Muscle layer of colon (tissue), 2 donors: ENCODE measurements around the gene TAF4.
A peak's percentile ranks its signal among the peaks of the same experiment; 100 is the strongest.
"Not testable (repeated sequence)": the region's sequence is repeated elsewhere in the genome, so short reads cannot be mapped to it uniquely, and the experiment has no call there.

ENCODE experiments used
- H3K27ac ChIP-seq: one replicate; pipeline ENCODE4 v1.7.0; 2013; ENCODE audit warnings: low read depth, mild to moderate bottlenecking, low read length, moderate library complexity
- H3K27me3 ChIP-seq, 2 donors: one replicate each; pipeline ENCODE4 v1.7.0; 2013; ENCODE audit warnings: low read length in 2 of 2, mild to moderate bottlenecking in 2 of 2; ENCODE audit not compliant: insufficient read depth in 2 of 2, control insufficient read depth in 1 of 2
- H3K36me3 ChIP-seq: one replicate; pipeline ENCODE4 v1.7.0; 2013; ENCODE audit warnings: mild to moderate bottlenecking, low read length; ENCODE audit not compliant: insufficient read depth
- H3K4me1 ChIP-seq: one replicate; pipeline ENCODE4 v1.7.0; 2013; ENCODE audit warnings: mild to moderate bottlenecking, low read length; ENCODE audit not compliant: insufficient read depth
- H3K4me3 ChIP-seq, 2 donors: one replicate each; pipeline ENCODE4 v1.7.0; 2013; ENCODE audit warnings: low read length in 2 of 2, low read depth in 1 of 2, mild to moderate bottlenecking in 1 of 2, moderate library complexity in 1 of 2
- H3K9ac ChIP-seq: one replicate; pipeline ENCODE4 v1.7.0; 2013; ENCODE audit warnings: low read length
- H3K9me3 ChIP-seq: one replicate; pipeline ENCODE4 v1.7.0; 2013; ENCODE audit warnings: mild to moderate bottlenecking, low read length
- donor health status: abdominal sarcoma.
- donor health status: Adenocarcinoma of cecum.

The TAF4 gene

DNA sequence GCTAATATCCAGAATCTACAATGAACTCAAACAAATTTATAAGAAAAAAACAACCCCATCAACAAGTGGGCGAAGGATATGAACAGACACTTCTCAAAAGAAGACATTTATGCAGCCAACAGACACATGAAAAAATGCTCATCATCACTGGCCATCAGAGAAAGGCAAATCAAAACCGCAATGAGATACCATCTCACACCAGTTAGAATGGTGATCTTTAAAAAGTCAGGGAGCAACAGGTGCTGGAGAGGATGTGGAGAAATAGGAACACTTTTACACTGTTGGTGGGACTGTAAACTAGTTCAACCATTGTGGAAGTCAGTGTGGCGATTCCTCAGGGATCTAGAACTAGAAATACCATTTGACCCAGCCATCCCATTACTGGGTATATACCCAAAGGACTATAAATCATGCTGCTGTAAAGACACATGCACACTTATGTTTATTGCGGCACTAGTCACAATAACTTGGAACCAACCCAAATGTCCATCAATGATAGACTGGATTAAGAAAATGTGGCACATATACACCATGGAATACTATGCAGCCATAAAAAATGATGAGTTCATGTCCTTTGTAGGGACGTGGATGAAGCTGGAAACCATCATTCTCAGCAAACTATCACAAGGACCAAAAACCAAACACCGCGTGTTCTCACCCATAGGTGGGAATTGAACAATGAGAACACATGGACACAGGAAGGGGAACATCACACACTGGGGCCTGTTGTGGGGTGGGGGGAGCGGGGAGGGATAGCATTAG is 6.2 kb upstream of the TAF4 start:
- H3K27me3 ChIP-seq, H3K27ac ChIP-seq, H3K9ac ChIP-seq, H3K36me3 ChIP-seq, H3K4me3 ChIP-seq, H3K9me3 ChIP-seq: not testable (repeated sequence)
- H3K4me1 ChIP-seq, result peaks cover 12% of the 10 kb centered on the region

DNA sequence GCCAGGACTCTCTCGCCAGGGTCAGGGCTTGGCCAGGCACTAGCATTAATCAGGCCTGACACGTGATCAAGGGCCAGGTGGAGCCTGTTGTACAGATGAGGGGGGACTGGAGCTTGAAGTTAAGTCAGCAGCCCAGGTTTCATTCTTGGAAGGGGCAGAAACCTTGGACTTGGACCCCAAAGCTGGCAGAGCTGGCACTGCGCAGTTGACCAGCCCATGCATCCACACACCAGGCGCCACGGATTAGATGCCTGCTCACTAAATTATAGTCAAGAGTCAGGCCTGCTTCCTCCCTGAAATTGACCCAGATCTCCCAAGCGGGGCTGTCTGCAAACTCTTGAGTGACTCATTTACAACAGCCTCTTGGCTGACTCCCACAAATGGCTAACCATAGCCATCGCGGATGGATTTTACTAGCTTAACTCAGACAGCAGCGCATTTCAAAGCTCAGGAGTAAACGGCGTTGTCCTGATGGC is 4.1 kb upstream of the TAF4 start:
- H3K4me3 ChIP-seq, result no peak overlapping the region
- no peak overlapping the region for H3K9ac ChIP-seq
- H3K27ac ChIP-seq, result no peak overlapping the region
- no peaks in the 10 kb centered on the region for H3K36me3 ChIP-seq
- H3K4me1 ChIP-seq, result peaks cover 14% of the 10 kb centered on the region
- no peaks in the 10 kb centered on the region for H3K9me3 ChIP-seq
- H3K27me3 ChIP-seq, result no peaks in the 10 kb centered on the region

DNA sequence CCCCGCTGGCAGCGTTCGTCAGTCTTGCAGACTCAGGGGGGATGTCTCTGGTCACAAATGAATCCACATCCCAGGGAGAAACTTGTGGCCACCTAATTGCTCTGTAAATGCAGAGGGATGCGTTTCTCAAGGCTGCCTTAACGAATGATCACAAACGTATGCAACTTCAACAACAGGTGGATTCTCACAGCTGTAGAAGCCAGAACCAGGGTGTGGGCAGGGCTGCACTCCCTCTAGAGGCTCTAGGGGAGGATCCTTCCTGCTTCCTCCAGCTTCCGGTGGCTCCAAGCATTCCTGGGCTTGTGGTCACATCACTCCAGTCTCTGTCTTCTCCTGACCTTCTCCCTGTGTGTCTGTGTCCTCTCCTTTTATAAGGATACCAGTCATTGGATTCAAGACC is 3.3 kb upstream of the TAF4 start:
- Histone ChIP-seq H3K27ac (no peak overlapping the region), H3K27me3 (no peaks in the 10 kb centered on the region), H3K36me3 (no peaks in the 10 kb centered on the region), H3K4me3 (no peak overlapping the region), H3K9me3 (no peaks in the 10 kb centered on the region), H3K4me1 (peaks cover 15% of the 10 kb centered on the region), H3K9ac (no peak overlapping the region)

DNA sequence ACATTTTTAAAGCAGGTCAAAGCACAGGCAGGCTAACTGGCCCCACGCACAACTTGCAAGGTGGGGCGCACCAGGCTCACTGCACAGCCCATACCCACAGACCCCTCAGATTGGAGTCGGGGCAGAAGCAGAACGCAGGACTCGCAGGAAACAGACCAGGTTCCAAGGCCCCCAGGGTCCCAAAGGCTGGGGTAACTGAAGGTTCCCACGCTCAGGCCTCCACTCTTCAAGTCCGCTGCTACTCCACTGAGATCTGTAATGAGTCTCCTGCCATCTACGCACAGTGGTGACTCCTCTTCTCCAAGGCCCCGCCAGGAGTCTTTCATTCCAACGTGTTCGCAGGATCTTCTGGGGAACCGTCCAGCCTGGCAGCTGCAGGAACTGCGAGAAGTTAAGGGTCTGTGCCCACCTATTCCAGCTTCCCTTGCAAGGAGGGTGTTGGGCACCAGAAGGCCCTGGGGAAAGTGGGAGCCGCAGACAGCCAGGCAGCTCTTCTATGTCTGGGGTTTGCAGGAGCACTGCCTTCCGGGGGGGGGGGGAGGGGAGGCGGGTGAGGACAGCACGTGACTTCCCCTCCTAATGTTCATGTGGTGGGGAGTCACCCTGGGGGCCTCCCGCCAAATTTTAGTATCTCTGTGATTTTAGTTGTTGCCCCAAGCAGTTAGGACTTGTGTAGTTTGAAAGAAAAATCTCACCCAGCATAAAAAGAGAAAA is 2.0 kb upstream of the TAF4 start:
- Histone ChIP-seq H3K27ac (no peak overlapping the region), H3K9ac (no peak overlapping the region), H3K27me3 (no peaks in the 10 kb centered on the region), H3K4me1 (peaks cover 25% of the 10 kb centered on the region), H3K4me3 (peak overlapping the region in 1 of 2 donors; percentile 77), H3K36me3 (no peaks in the 10 kb centered on the region), H3K9me3 (no peaks in the 10 kb centered on the region)

DNA sequence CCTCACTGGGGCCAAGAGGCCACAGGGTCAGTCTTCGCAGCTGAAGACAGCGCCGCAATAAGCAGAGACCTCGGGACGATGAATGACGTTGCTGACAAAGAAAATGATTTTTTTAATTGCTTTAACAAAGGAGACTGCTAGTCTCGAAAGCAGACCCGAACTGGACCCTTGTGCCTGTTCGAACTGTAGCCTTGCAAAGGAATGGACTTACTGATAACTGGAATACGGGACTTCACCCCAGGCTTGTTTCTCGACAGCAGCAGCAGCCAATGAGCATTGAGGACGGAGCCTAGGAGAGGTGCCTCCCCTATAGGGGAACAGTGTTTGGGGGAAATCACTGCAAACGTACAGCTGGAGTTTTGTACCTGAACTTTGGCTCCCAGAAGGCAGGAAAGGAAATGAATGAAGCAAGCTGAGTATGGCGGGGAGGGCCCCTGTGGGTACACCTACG is 1.3 kb upstream of the TAF4 start:
- H3K9me3 ChIP-seq, result no peaks in the 10 kb centered on the region
- H3K27ac ChIP-seq, result peak overlapping the region; percentile 71
- peaks cover 29% of the 10 kb centered on the region for H3K4me1 ChIP-seq
- H3K9ac ChIP-seq, result peak overlapping the region; percentile 49
- H3K4me3 ChIP-seq, result peak overlapping the region; percentile 45 to 77
- no peaks in the 10 kb centered on the region for H3K36me3 ChIP-seq
- no peaks in the 10 kb centered on the region for H3K27me3 ChIP-seq

DNA sequence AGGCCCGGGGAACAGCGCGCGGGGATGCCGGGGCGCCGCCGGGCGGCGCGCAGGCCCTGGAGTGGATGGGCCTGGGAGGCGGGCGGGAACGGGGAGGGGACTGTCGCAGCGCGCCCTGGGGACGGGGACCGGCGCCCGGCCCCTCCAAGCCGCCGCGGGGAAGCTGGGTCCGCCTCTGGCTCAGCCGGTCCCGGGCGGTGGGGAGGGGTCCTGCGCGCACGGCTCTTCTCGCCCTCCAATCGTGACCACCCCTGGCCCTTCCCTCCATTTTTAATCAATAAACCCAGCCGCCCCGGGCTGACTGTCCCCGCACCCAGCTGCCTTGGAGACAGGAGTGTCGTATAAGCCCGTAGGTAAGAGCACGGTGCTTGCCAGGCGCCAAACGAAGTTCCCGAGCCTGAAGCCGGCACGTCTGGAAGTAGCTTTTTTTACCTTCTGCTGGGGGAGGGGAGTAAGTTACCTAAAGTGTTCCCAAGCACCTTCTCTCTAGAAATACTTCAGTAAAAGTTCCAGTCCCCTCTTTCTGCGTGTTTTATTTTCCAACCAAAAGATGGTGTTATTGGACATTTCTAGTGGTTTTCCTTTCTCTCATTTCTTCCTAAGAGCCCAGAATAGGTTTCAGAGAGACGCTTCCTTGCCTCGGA is 780 bp upstream of the TAF4 start:
- Histone ChIP-seq H3K36me3 (no peaks in the 10 kb centered on the region), H3K9me3 (no peaks in the 10 kb centered on the region), H3K9ac (peak overlapping the region; percentile 49), H3K4me3 (peak overlapping the region; percentile 45 to 77), H3K27ac (peak overlapping the region; percentile 71), H3K4me1 (peaks cover 29% of the 10 kb centered on the region), H3K27me3 (no peaks in the 10 kb centered on the region)

DNA sequence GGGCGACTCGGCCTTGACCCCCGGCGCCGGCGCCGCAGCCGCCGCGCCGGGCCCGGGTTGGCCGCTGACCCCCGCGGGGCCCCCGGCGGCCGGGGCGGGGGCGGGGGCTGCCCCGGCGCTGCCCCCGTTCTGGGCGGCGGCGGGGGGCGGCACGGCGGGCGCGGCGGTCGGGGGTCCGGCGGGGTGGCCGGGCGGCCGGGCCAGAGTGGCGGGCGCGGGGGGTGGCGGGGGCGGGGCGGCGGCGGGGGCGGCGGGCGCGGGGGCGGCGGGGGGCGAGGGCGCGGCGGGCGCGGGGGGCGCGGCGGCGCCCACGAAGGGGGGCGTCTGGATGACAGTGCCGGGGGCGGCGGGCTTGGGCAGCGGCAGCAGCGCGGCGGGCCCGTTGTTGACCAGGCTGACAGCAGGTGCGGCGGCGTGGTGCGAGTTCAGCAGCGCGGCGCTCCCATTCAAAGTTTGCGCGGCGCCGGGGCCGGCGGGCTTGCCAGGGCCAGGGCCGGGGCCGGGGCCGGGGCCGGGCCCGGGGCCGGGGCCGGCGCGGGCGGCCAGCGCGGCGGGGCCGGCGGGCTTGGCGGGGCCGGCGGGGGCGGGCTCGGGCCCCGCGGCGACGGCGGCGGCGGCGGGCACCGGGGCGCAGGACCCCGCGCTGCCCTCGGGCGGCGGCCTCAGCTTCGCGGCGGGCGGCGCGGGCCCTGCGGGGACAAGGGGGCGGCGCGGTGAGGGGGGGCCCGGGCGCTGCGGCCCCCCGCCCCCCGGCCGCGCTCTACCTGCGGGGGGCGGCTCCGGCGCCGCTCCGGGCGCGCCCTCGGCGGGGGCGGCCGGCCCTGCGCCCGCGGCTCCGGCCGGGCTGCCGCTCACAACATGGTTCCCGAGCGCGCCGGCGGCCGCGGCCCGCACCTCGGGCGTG is 659 bp downstream of the TAF4 start:
- Histone ChIP-seq H3K4me1 (peaks cover 29% of the 10 kb centered on the region), H3K27me3 (no peaks in the 10 kb centered on the region), H3K9ac (no peak overlapping the region)

DNA sequence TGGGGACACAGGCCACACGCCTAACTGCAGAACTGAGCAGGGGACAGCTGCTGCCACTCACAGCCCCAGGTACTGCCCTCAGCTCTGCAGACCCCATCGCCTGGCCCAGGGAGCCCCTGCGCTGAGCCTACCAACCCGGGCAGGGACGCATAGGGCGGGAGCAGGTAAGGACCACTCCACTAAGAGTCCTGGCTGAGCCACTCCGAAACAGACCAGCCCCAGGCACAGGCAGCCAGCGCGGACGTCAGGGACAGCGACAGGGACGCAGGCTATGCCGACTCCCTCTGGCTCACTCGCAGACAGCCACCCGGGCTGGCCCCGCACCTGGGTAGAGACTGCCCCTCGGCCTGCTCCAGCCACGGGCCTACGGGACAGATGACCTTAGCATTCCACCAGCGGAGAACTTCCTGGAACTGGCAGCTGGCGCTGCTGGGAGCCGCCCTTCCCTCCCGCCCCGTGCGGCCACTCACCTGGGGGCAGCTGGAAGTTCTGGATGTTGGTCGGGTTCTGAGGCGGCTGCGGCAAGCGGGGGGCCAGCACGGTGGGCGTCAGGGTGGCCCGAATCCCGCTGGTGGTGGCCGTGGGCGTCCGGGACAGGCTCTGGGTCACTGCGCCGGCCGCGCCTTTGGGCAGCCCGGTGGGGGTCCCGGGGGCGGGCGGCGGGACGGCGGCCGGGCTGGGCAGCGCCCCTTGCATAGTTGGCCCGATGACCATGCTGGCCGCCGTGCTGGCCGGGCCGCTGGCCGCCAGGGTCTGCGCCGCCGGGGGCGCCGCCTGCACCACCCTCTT is 1.5 kb downstream of the TAF4 start:
- Histone ChIP-seq H3K4me1 (peaks cover 22% of the 10 kb centered on the region), H3K9me3 (no peaks in the 10 kb centered on the region), H3K27me3 (no peaks in the 10 kb centered on the region), H3K36me3 (no peaks in the 10 kb centered on the region), H3K27ac (no peak overlapping the region), H3K9ac (no peak overlapping the region), H3K4me3 (peak overlapping the region in 1 of 2 donors; percentile 53)

More for the DNA sequence above, 659 bp downstream of the TAF4 start:
- Histone ChIP-seq H3K9me3 (no peaks in the 10 kb centered on the region), H3K36me3 (no peaks in the 10 kb centered on the region), H3K27ac (no peak overlapping the region), H3K4me3 (peak overlapping the region in 1 of 2 donors; percentile 43)

DNA sequence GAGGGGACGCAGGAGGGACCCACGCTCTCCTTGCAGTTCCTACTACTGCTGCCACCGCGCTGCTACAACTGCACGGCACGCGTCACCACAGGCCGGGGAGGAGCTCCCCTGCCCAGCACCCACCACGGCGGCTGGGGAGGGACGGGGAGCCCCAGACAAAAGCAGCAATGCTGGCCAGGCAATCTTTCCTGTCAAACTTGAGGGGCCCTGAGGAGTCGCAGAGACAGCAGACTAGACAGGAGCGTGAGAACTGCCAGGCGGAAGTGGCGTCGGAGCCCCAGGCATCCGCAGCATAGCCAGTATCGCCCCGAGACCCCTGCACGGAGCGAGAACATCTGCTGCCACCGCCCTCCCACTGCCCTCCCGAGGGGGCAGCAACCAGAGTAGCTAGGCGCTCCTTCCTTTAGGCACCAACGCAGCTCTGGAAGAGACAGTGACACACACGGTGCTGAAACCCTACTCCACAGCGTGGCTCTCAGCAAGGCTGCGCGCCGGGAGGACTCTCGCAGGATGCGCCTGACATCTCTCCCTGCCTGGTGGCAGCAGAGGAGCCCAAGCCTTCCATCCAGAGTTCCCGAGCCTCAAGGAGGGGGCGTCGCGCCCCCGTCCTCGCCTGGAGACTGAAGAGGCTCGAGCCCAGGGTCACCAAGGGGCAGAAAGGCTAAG is 2.2 kb downstream of the TAF4 start:
- H3K4me1 ChIP-seq, result peaks cover 22% of the 10 kb centered on the region
- H3K27ac ChIP-seq, result no peak overlapping the region
- no peak overlapping the region for H3K9ac ChIP-seq
- peak overlapping the region; percentile 6 to 53 for H3K4me3 ChIP-seq
- no peaks in the 10 kb centered on the region for H3K27me3 ChIP-seq
- no peaks in the 10 kb centered on the region for H3K36me3 ChIP-seq
- no peaks in the 10 kb centered on the region for H3K9me3 ChIP-seq
